ENCODE measurements around the gene RIN1. TPM values are rescaled to one million over a fixed set of nuclear protein-coding genes. Genes with fewer than 3 reads are reported as not detected.

RIN1 gene
- total RNA-seq, 1 experiment from 2014 or later = 5.4 TPM

DNA sequence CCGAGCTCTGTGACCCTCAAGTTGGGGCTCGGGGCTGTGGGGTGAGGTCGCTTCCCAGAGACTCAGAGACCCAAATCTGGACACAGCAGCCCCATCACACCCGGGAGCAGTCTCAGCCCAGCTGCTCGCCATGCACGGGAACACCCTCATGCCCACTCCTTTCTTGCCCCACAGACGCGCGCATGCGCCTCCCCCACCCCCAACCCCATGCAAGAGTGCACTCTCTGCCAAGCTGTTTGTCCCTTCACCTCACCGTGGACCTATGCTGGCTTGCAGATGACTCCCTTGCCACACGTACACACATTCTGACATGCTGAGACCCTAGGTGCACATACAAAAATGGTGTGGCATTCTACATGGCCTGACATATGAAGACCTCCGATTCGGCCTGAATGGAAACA is 18.9 kb downstream of the RIN1 start:
- Histone ChIP-seq H3T11ph (ENCODE audit: low read length) (no peak overlapping the region), H4K8ac (replicated peaks; ENCODE audit: insufficient read length, low read depth, low read length) (no peak overlapping the region), H4K5ac (ENCODE audit: insufficient read length, low read depth, low read length) (no peak overlapping the region), H2AFZ (ENCODE audit: low read length) (no peak overlapping the region), H4K20me1 (ENCODE audit: control insufficient read depth, insufficient read depth, insufficient read length) (no peaks in the 10 kb centered on the region), H3K4me1 (ENCODE audit: insufficient read depth, low read length) (peaks cover 2% of the 10 kb centered on the region; the same call in 1 of the 2 replicates), H3K27me3 (ENCODE audit: insufficient read depth, low read length) (no peaks in the 10 kb centered on the region), H3K56ac (ENCODE audit: insufficient read length, low read depth, low read length) (no peak overlapping the region), H3K14ac (ENCODE audit: insufficient read depth, low read length) (no peak overlapping the region), H3K4me2 (ENCODE audit: insufficient read depth, insufficient read length, low read length) (peak overlapping the region; percentile 7), H3K23ac (ENCODE audit: insufficient read length, low read depth, low read length) (no peak overlapping the region), H3K4ac (ENCODE audit: low read depth, low read length) (no peak overlapping the region), H2BK5ac (ENCODE audit: insufficient read length, low read length) (no peak overlapping the region), H3K27ac (ENCODE audit: insufficient read length, low read depth, low read length) (no peak overlapping the region), H2AK5ac (ENCODE audit: insufficient read length, low read length) (no peak overlapping the region), H3K18ac (ENCODE audit: insufficient read length, low read depth, low read length) (peak overlapping the region; percentile 69), H3K79me2 (ENCODE audit: insufficient read depth, low read length) (no peaks in the 10 kb centered on the region), H4K91ac (ENCODE audit: insufficient read length, low read depth, low read length) (no peak overlapping the region), H2BK20ac (ENCODE audit: low read depth, low read length, poor library complexity, severe bottlenecking) (no peak overlapping the region), H2BK15ac (ENCODE audit: low read depth, low read length) (no peak overlapping the region), H2BK120ac (ENCODE audit: low read depth, low read length, poor library complexity, severe bottlenecking) (no peak overlapping the region), H3K9ac (ENCODE audit: extremely low read depth, insufficient read length, low read length) (no peak overlapping the region), H3K23me2 (ENCODE audit: insufficient read length, low read depth, low read length, poor library complexity, severe bottlenecking) (peaks cover 4% of the 10 kb centered on the region), H3K79me1 (ENCODE audit: insufficient read depth, low read depth, low read length, poor library complexity, severe bottlenecking) (no peaks in the 10 kb centered on the region), H2BK12ac (ENCODE audit: insufficient read length, low read depth, low read length) (no peak overlapping the region), H3K9me3 (ENCODE audit: control insufficient read depth, low read depth, low read length) (no peaks in the 10 kb centered on the region)
- H3K9me3 Mint-ChIP-seq = peaks cover 14 to 20% of the 10 kb centered on the region in 2 experiments
- WGBS (ENCODE audit: extremely low coverage, insufficient read length, low lambda C conversion rate) = no CpG with 5 or more reads among the region's 14 CpGs
- TF ChIP-seq, protein P1, sequence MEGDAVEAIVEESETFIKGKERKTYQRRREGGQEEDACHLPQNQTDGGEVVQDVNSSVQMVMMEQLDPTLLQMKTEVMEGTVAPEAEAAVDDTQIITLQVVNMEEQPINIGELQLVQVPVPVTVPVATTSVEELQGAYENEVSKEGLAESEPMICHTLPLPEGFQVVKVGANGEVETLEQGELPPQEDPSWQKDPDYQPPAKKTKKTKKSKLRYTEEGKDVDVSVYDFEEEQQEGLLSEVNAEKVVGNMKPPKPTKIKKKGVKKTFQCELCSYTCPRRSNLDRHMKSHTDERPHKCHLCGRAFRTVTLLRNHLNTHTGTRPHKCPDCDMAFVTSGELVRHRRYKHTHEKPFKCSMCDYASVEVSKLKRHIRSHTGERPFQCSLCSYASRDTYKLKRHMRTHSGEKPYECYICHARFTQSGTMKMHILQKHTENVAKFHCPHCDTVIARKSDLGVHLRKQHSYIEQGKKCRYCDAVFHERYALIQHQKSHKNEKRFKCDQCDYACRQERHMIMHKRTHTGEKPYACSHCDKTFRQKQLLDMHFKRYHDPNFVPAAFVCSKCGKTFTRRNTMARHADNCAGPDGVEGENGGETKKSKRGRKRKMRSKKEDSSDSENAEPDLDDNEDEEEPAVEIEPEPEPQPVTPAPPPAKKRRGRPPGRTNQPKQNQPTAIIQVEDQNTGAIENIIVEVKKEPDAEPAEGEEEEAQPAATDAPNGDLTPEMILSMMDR (conservative IDR thresholded peaks at IDR 0.05) = no peak
- peak overlapping the region; percentile 47 to 83 (median 70); a peak in 4 of 7 replicates for H3K27ac Mint-ChIP-seq
- peaks cover 8 to 18% (median 16%) of the 10 kb centered on the region in 3 experiments for H3K36me3 Mint-ChIP-seq (ENCODE audit: insufficient read depth in 1 of 3, low read depth in 3 of 3)
- H3K4me3 Mint-ChIP-seq = peak overlapping the region; percentile 42 to 69; a peak in 4 of 5 replicates
- H3K4me1 Mint-ChIP-seq = peaks cover 23 to 29% of the 10 kb centered on the region in 2 experiments
- no peak for DNase-seq
- peaks cover 29% of the 10 kb centered on the region for H3K27me3 Mint-ChIP-seq (ENCODE audit: low read depth)

Measured in H9 (cell line).